HUES48 (cell line): ENCODE data around the gene NDUFA11.

ENCODE experiments used
- H3K27ac ChIP-seq: one replicate; pipeline ENCODE4 v1.7.0; 2013; ENCODE audit warnings: low read depth, low read length, inconsistent platforms
- H3K27me3 ChIP-seq: 2 replicates; pipeline ENCODE4 v1.6.1; 2013; ENCODE audit warnings: mild to moderate bottlenecking, low read length; ENCODE audit not compliant: control insufficient read depth, insufficient read depth
- H3K36me3 ChIP-seq: 2 replicates; pipeline ENCODE4 v1.6.1; 2013; ENCODE audit warnings: low read length; ENCODE audit not compliant: control insufficient read depth, insufficient read depth
- H3K4me1 ChIP-seq: 2 replicates; pipeline ENCODE4 v1.6.1; 2013; ENCODE audit warnings: mild to moderate bottlenecking, low read length; ENCODE audit not compliant: control insufficient read depth, insufficient read depth
- H3K4me3 ChIP-seq: 2 replicates; pipeline ENCODE4 v1.5.1; 2013; ENCODE audit warnings: mild to moderate bottlenecking, low read depth, low read length
- H3K9ac ChIP-seq: 2 replicates; pipeline ENCODE4 v1.6.1; 2013; ENCODE audit warnings: mild to moderate bottlenecking, low read depth, low read length, moderate library complexity
- H3K9me3 ChIP-seq: 2 replicates; pipeline ENCODE4 v1.6.1; 2013; ENCODE audit warnings: low read length; ENCODE audit not compliant: control insufficient read depth, insufficient read depth

Gene NDUFA11

DNA sequence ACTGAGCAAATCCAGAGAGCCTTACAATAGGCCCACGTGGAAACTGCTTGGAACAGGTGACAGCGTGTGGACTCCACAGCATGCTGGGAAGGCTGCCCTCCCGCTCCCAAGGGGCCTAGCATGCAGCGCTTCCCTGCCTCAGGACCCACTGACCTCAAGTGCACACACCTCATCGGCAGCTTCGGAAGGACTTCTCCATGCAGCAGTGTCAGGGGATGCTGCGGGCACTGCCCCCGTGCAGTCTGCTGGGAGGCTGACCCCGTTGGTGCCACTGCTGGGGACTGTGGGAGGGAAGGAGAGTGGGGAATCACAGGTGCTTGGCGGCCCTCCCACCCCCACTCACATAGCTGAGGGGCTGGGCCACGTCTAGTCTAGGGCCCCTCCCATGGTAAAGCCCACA lies 27.7 kb upstream of the NDUFA11 start:
- no peak overlapping the region for H3K4me3 ChIP-seq
- no peaks in the 10 kb centered on the region for H3K9me3 ChIP-seq
- H3K27ac ChIP-seq, result no peak overlapping the region
- H3K9ac ChIP-seq, result no peak overlapping the region
- no peaks in the 10 kb centered on the region for H3K27me3 ChIP-seq
- peaks cover 77% of the 10 kb centered on the region for H3K36me3 ChIP-seq
- H3K4me1 ChIP-seq, result no peaks in the 10 kb centered on the region

DNA sequence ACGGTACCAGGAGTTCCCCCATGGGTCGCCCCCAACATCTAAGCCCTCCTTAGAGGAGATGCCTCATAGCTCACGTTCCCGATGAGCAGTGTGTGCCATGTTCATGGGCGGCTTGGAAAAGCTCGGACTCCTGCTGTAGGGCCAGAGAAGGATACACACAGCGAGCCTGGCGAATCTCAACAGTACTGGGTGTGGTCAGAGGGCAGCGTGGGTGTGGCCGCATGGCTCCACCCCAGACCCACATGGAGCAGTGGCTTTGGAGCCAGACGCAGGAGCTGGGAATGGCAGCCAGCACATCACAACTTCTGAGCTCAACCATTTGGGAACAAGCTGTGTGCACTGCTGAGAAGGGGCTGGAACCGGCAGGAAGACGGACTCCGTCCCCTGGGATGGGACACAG lies 26.0 kb upstream of the NDUFA11 start:
- Histone ChIP-seq H3K4me1 (no peaks in the 10 kb centered on the region), H3K27me3 (no peaks in the 10 kb centered on the region), H3K27ac (no peak overlapping the region), H3K9me3 (no peaks in the 10 kb centered on the region), H3K9ac (no peak overlapping the region), H3K36me3 (peaks cover 89% of the 10 kb centered on the region), H3K4me3 (no peak overlapping the region)

DNA sequence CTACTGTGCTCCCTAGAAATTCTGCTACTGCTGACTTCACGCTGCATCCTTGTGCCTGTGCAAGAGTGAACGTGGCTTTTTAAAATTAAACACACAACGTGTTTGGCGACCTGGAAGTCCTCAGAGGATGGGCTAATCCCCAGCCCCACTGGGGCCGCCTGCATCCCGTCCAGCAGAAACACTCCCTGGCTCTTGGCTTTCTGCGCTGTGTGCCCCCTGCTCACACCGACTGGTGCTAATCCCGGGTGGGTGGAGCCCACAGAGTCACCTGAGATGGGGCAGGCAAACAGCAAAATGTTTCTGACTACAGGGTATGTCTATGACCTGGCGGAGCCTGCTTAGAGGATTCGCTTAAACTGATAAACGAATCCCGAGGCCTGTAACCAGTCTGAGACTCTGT lies 25.6 kb upstream of the NDUFA11 start:
- Histone ChIP-seq H3K36me3 (peaks cover 93% of the 10 kb centered on the region), H3K27me3 (no peaks in the 10 kb centered on the region), H3K4me3 (no peak overlapping the region), H3K4me1 (no peaks in the 10 kb centered on the region), H3K9ac (no peak overlapping the region), H3K9me3 (no peaks in the 10 kb centered on the region), H3K27ac (no peak overlapping the region)

DNA sequence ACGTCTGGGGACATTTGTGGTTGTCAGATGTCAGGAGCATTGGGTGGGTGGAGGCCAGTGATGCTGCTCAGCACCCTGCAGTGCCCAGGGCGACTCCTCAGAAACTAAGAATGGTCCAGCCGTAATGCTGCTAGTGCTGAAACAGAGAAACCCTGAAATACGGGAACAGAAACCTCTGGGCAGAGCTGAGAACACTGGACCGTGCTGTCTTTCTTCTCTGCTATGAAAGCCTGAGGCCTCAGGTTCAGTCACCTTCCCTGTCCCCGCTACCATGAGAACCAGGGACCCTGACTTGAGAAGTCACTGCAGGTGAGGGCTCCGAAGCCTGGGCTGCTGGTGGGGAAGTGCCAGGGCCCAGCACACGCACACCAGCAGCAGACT lies 23.8 kb upstream of the NDUFA11 start:
- no peak overlapping the region for H3K27ac ChIP-seq
- H3K4me3 ChIP-seq, result no peak overlapping the region
- no peak overlapping the region for H3K9ac ChIP-seq
- no peaks in the 10 kb centered on the region for H3K27me3 ChIP-seq
- no peaks in the 10 kb centered on the region for H3K4me1 ChIP-seq
- no peaks in the 10 kb centered on the region for H3K9me3 ChIP-seq
- peaks cover 96% of the 10 kb centered on the region for H3K36me3 ChIP-seq

DNA sequence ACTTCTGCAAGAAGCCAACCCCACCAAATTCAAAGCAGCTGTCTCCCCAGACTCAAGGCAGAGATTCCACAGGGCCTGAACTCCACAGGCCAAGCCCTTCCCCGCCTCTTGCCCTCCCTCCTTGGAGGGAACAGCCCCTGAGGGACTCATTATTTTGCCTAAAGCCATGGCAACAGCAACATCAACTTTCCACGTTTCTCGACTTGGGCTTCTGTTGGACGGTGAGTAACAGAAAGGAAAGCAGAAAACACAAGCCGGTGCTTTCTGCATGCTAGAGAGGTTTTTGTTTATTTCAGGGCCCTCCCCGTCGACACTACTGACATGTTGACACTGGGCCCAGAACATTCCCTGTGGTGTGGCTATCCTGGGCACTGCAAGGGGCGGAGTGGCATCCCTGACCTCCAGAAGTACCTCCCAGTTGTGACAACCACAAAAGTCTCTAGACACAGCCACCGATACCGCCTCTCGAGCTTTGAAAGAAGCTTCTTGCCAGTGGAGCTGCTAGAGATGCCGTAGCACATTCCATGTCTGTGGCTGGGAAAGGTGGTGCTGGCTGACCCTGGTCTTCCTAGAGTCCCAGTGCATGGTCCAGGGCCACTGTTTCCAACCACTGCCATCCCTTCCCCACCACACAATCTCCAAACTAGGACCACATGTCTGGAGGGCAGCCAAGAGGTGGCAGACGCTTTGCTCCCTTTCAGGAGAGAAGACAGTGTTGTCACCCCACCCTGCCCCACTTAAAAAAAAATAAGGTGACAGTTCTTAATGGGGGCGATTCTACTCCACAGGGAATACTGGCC lies 23.3 kb upstream of the NDUFA11 start:
- H3K27me3 ChIP-seq, result no peaks in the 10 kb centered on the region
- H3K27ac ChIP-seq, result no peak overlapping the region
- H3K36me3 ChIP-seq, result peaks cover 96% of the 10 kb centered on the region
- H3K4me1 ChIP-seq, result no peaks in the 10 kb centered on the region
- no peak overlapping the region for H3K4me3 ChIP-seq
- no peaks in the 10 kb centered on the region for H3K9me3 ChIP-seq
- H3K9ac ChIP-seq, result no peak overlapping the region

DNA sequence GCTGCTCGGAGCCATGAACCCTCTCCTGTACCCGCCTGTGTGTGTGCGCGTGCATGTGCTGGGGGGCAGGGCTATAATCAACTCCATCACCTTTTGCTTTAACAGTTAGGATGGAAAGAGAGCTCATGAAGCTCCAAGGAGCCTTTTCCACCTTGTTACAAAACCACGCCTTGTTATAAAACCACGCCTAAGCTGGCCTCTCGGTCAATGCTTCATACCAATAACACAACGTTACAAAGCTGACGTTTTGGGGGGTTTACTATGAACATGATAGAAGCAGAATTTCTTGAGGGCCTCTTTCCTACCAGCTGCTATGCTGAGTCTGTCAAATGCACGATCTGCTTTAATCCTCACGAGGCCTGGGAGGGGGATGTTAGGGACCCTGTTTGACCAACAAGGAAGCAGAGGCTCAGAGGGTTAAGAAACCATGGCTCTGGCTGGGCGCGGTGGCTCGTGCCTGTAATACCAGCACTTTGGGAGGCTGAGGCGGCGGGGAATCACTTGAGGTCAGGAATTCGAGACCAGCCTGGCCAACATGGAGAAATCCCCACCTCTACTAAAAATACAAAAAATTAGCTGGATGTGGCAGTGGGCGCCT lies 22.3 kb upstream of the NDUFA11 start:
- no peaks in the 10 kb centered on the region for H3K4me1 ChIP-seq
- H3K27me3 ChIP-seq, result no peaks in the 10 kb centered on the region
- H3K9me3 ChIP-seq, result no peaks in the 10 kb centered on the region
- H3K9ac ChIP-seq, result no peak overlapping the region
- H3K27ac ChIP-seq, result no peak overlapping the region
- peaks cover 98% of the 10 kb centered on the region for H3K36me3 ChIP-seq
- H3K4me3 ChIP-seq, result no peak overlapping the region

DNA sequence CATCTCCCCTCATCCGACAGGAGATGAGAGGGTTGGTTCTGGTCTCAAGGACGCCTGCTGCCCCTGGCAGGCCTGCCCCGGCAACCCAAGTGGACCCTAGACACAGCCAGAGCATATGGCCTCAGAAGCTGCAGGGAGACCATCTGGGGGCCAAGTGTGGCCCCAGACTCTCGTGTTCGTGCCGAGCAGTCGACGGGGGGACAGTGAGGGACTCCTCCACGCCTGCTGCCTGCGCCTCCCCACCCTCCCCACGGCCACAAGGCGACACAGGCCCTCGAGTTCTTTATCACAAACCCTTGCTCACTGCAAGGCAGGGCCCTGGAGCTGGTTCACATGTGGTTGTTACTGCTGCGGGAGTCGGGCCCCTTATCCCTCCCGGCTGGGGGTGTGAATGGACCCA lies 19.8 kb upstream of the NDUFA11 start:
- Histone ChIP-seq H3K9ac (no peak overlapping the region), H3K4me3 (no peak overlapping the region), H3K27ac (no peak overlapping the region), H3K9me3 (no peaks in the 10 kb centered on the region), H3K36me3 (peaks cover 94% of the 10 kb centered on the region), H3K27me3 (no peaks in the 10 kb centered on the region), H3K4me1 (no peaks in the 10 kb centered on the region)

DNA sequence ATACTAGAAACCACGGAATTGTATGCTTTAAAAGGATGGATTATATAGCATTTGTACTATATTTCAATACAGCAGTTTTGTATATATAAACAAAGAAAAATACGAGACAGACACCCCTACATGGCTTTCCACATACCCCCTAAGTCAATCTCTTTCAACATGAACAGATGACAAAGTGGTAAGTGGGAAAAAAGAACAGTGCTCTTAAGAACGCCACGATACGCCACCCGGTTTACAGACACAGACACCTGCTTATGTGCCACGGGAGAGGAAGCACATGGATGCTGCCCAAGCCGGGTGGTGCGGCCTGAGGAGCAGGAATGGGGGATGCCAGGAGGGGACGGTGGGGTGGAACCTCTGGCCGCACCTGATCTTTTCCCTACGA lies 18.6 kb upstream of the NDUFA11 start:
- Histone ChIP-seq H3K36me3 (peaks cover 93% of the 10 kb centered on the region), H3K9me3 (no peaks in the 10 kb centered on the region), H3K4me1 (no peaks in the 10 kb centered on the region), H3K27ac (no peak overlapping the region), H3K4me3 (no peak overlapping the region), H3K9ac (no peak overlapping the region), H3K27me3 (no peaks in the 10 kb centered on the region)

DNA sequence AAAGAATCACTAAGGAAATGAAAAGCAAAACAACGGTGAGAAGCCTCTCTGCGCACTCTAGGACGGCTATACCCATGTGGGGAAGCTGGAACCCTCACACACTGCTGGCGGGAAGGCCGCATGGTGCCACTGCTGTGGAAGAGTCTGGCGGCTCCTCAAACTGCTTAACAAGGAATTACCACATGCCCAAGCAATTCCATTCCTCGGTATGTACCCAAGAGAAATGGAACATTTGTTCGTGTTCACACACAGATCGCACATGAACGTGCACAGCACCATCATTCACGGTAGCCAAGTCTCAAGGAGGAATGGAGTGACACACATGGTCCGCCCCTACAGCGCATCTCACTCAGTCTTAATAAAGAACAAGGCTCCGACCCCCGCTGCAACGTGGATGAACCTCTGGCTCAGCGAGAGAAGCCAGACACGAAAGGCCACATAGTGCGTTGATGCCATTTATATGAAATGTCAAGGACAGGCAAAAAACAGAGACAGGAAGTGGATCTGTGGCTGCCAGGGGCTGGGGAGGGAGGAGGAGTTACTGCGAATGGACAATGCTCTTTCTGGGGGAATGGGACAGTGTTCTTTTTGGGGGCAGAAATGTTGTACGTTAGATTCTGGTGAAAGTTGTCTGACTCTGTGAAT lies 18.0 kb upstream of the NDUFA11 start:
- Histone ChIP-seq H3K9ac (no peak overlapping the region), H3K4me3 (no peak overlapping the region), H3K9me3 (no peaks in the 10 kb centered on the region), H3K27ac (no peak overlapping the region), H3K36me3 (peaks cover 93% of the 10 kb centered on the region), H3K4me1 (no peaks in the 10 kb centered on the region), H3K27me3 (no peaks in the 10 kb centered on the region)

DNA sequence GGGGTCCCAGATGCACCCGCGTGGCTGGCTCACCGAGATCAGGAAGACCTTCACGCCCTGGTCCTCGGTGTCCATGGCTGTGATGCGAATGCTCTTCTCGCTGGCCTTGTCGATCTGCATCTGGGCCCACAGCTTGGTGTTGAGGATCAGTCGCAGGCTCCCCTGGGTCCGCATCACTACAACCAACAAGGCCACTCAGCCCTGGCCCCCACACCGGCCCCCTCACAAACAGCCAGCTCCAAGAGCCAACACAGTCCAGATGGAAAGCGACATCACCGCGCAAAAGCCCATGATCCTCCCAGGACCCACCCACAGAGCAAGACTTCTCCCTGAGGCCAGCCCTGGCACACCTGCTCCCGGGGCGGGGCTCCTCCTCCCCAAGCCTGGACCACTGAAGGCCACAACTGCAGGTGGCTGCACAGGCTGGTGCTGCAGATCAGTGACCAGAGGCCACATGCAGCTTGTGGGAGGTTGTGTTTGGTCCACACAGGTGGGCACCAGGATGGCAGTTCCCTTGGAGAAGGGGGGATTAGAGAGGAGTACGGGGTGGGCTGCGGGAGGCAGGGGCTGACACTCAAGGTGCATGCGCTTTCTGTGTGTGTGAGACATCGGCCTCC lies 15.0 kb upstream of the NDUFA11 start:
- Histone ChIP-seq H3K4me1 (no peaks in the 10 kb centered on the region), H3K27me3 (no peaks in the 10 kb centered on the region), H3K36me3 (peaks cover 72% of the 10 kb centered on the region), H3K4me3 (no peak overlapping the region), H3K9me3 (no peaks in the 10 kb centered on the region), H3K9ac (no peak overlapping the region), H3K27ac (no peak overlapping the region)
